HT-29 (cell line): ENCODE results near the gene DPH6. TPM values are rescaled to one million over a fixed set of nuclear protein-coding genes. Genes with fewer than 3 reads are reported as not detected.
"Not testable (repeated sequence)": the region's sequence is repeated elsewhere in the genome, so short reads cannot be mapped to it uniquely, and the experiment has no call there.

Source experiments
- DNase-seq: peaks from one replicate; pipeline ENCODE4 v3.0.0-alpha.2; 2015; ENCODE audit warnings: low spot score
- total RNA-seq: library from RNA; depleted of rRNA; stranded (reverse); fragments of >200 nt; shearing (Covaris generic); gene quantifications from 2 replicates; pipeline ENCODE4 v1.2.3, GENCODE V29; 2014; rRNA removed

The DPH6 gene
- total RNA-seq, result 9.3 and 27.3 TPM in 2 replicates

- DNase-seq, result peak; percentile 89
These were observed at the start of gene DPH6 for GRCh38 chr15:35545824-35546510. DPH6 (minus strand) TSS chr15:35546165; CDS start chr15:35546141, 24 bp downstream.

GRCh38 chr15:35595656-35596055, 49.7 kb upstream of the DPH6 start:
- DNase-seq, result no peak

- DNase-seq, result not testable (repeated sequence)
These were observed 46.0 kb upstream of the DPH6 start for GRCh38 chr15:35591987-35592386.

DNA sequence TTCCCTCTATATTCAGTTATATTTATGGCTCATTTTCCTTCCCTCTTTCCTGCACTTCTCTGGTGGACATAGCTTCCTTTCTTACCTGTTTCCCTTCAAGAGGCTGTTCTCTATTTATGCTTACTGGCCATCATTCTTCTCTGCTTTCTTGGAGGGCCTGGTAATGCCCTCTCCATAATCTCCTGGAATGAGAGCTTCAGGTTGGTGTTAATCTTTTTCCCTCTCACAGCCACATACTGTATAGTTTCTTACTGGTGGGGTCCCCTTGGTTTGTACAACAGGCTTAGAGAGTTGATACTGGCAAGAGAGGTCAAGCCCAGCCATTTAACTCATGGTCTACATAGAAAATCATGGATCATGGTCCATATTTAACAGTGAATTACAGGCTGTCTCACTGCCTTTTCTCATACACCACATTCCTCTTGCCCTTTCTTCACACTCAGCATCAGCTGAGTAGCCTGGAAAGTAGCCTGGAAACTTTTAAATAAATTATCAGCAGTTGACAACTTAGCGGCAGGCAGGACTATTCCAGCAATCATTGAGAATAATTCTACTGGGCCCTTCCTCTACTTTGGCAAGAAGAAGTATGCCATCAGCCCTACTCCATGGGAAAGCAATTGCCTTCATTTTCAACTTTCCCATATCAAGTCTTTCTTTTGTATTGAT, 38.0 kb upstream of the DPH6 start:
- no peak for DNase-seq

DNA sequence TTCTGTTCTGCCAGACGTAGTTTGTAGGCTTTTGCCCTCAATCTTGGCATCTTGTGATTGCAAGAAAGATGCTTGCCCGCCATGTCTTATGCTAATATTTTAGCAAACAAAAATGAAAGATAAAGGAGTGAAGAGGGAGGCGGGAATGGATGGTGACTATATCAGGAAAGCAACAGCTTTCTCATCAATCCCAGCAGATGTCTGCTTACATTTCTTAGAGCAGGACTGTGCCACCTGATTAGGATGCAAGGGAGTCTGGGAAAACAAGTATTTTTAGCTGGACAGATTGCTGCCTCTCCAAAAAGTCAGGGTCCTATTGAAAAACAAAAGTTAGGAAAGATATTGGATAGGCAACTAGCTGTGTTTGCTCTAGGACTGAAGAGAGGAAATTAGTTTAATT, 34.6 kb upstream of the DPH6 start:
- no peak for DNase-seq

DNA sequence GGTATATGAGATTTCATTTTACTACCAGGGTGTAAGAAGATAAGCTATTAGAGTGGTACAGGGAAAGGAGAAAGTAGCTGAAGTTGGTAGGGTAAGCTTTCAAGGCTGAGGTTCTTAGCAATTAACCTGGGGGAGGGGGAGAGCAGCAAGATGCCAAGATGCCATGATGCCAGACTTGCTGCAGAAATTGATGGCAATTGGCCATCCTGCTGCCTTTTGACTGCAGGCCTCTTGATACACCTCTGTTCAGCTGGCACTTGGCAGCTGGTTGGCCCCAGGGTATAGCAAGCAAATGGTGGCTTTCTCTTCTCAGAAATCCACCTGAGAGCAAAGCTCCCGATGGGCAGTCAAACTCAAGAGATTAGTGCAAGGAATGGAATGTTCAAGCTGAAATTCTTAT, 21.4 kb upstream of the DPH6 start:
- no peak for DNase-seq

GRCh38 chr15:35566991-35567390, 21.0 kb upstream of the DPH6 start:
- no peak for DNase-seq

DNA sequence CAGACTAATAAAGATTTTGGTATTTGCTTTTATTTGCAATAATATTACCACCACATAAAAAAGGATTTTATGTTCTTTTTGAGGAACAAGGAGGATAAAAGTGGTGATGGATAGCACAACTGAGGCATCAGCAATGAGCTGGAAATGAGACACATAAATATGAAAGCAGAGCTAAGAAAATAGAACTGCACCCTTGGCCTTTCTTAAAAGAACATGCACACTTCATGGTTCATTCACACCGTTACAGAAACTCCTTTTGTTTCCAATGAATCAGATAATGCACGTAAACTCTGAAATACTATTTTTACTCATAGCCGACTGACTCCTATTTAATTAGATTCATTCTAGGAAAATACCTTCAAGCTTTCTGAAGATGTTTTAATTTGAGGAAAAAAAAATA, 19.9 kb upstream of the DPH6 start:
- no peak for DNase-seq

DNA sequence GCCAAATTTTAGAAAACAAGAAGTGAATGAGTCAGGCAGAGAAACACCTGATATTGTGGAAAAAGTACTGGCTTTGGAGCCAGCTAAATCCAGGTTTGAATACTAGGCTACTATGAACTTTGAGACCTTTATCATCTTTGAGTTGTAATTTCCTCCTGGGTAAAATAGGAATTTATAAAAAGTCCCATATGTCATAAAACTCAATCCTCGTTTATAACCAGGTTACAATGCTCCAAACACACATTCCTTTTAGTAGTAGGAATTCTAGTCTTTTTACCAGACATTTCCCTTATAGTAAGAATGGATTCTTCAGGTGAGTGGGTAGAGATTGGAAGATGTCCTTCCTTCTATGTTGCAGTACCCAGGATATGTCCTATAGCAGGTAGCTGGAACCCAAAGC, 16.7 kb upstream of the DPH6 start:
- no peak for DNase-seq

- DNase-seq, result no peak
These were observed 15.3 kb upstream of the DPH6 start for GRCh38 chr15:35561308-35561707.

DNA sequence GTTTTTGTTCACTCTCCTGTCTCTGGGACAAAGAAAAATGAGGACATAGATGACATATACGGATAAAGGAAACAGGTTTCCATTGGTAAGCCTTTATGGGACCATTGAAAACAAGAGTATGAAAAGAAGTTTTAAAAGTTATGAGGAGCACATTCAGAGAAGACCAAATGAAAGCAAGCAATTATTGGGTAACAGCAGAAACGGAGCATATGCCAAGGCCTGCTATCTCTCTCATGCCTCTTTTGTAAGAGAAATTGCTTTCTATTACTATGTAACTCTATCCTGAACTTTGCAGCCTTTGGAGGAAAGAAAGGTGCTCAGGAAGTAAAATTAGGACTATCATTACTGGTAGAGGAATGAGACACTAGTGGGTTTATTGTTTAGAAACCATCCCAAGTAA, 14.9 kb upstream of the DPH6 start:
- DNase-seq, result no peak

DNA sequence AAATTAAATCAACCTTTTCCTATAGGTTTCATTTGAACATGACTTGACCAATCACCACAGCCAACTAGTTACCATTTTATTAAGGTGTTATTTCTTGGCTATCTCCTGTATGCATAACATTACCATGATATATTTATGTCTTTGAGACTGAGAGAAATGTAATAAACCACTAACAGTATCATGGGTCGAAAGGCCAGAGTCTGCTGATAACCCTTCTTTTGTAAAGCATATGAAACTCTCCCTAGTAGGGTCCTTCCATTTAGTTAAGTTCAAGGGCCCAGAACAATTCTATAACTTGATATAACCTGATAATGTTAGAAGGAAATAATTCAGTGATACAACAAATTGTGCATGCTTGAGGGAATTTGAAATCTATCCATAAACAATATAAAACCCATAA, 14.3 kb upstream of the DPH6 start:
- no peak for DNase-seq

DNA sequence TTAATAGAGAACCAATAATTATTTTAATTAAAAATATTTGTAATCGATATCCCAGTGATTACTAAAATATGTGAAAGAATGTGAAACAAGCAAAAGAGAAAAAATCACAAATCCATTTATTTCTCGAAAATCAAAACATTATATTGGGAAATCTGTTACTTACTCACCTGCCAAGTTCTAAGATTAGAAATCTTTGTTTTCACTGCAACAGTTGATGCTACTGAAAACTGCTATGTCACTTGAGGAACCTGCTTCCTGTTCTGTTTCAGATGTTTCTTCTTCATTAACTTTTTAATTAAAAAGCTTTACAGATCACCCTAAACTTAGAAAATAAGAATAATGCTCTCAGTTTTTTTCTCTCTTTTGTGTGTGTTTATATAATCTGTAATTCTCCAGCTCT, 13.7 kb upstream of the DPH6 start:
- no peak for DNase-seq

DNA sequence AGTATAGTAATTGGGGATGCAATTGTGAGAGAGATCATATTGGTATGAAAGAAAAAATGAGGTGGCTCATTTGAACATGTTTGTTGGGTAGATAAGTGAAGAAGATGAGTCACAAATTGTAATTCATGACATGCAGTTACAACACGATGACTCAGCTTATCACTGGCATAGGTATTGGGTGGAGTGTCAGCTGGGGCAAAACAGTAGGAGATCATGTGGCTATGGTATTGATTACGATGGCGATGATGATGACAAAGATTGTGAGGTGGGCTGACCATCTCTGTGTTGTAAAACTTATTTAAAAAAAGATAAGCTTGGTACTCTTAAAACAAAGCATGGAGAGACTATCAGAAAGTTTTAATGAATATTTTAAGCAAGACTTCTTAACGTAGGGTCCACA, 11.6 kb upstream of the DPH6 start:
- peak; percentile 15 for DNase-seq

- DNase-seq, result no peak
These were observed 11.0 kb upstream of the DPH6 start for GRCh38 chr15:35557012-35557411.

DNA sequence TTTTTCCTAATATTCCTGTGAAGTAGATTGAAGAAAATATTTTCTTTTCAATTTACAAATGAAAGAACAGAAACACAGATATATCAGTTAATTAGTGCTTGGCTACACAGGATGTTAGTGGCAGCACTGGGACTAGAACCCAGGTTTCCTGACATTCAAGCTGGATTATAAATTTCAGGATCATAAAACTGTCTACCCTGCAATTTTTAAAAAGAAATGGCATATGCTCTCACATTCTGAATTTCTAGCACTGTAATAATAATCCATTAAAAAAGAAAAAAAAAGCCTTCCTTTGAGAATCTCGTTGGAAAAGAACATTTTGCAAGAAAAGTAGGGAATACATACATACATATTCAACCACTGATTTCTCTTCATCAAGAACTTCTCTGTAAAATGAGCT, 9.3 kb upstream of the DPH6 start:
- no peak for DNase-seq

DNA sequence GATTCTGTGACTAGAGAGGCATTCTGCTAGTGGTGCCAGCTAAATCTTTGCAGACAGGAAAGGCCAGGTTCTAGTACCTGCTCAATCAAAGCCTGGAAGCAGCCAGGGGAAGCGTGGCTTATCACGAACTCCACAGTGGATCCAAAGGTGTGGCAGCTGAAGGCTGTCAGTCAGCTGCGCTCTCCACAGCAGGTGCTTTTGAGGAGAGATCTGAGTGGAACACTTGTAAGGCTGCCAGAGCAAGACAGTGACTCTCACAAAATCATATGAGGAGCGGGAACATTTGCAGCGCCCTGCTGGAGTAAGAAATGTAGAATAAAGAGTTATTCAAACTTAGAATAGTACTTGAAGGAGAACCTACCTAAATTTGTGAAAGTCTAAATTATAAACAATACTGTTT, 5.0 kb upstream of the DPH6 start:
- no peak for DNase-seq

DNA sequence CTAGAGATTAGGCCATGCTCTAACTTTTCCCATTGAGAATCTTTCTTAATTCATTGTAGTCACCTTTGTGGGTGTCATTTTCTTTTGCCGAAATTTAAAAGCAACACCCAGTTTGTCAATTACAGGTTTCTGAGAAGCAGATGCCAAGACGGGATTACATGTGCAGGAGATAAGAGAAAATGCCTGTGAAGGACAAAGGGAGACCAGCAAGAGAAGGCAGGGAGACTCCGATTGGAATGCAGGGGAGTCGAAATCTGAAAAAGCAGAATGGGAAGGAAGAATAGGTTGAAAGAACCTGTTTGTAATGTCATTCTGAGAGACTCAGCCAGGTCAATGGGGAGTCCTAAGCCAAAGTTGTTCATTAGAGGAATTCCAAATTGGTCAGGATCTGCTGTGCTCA, 3.6 kb upstream of the DPH6 start:
- no peak for DNase-seq

- DNase-seq, result no peak
These were observed 2.5 kb upstream of the DPH6 start for GRCh38 chr15:35548435-35548834.

DNA sequence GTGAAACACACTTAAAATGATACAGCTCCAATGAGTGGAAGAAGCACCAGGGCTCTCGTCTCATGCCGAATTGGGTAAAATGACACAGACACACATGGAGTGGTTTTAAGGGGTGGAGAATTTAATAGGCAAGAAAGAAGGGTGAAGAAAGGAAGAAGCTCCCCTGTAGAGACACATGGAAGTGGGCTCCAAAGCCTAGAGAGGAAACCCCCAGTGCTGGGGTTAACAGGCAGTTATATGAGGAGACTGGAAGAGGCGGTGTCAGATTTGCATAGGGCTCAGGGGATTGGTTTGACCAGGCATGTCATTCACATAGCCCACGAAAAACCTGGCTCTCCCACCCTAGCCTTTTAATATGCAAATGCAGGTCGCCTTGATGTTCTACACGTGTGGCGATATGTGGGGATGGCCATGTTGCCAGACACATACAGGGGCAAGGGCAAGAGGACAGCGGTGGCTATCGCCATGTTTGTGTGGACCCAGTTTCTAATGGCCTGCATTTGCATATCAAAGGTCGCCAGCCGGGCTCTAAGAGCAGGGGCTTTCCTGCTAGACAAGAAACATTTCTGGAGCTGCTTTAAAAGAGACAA, 1.9 kb upstream of the DPH6 start:
- DNase-seq, result no peak

- no peak for DNase-seq
These were observed 781 bp upstream of the DPH6 start for GRCh38 chr15:35546511-35547381.

- peak; percentile 81 for DNase-seq
These were observed 595 bp downstream of the DPH6 start for GRCh38 chr15:35545316-35545823.
